BJ (cell line): ENCODE data around the gene NPAS3. TPM values are rescaled to one million over a fixed set of nuclear protein-coding genes. Genes with fewer than 3 reads are reported as not detected.

Source experiments
- CTCF ChIA-PET: fragments of 350-600 bp; formaldehyde crosslinking; extraction: SDS; loops from one replicate; lab custom pipeline; 2021; ENCODE audit warnings: antibody characterized with exemption, inconsistent platforms; lab: Yijun Ruan, JAX
- POLR2A ChIA-PET: fragments of 300-600 bp; sonication (Branson Sonifier 250); formaldehyde crosslinking; extraction: SDS; loops from one replicate; lab custom pipeline; 2021; ENCODE audit warnings: antibody characterized with exemption; lab: Charles Lee
- DNase-seq: peaks from one replicate; pipeline ENCODE4 v3.0.0-alpha.2; 2011; ENCODE audit warnings: low read depth
- H3K27me3 ChIP-seq: 2 replicates; pipeline ENCODE4 v1.6.0; 2011; ENCODE audit warnings: low read length; ENCODE audit not compliant: control insufficient read depth, insufficient read depth
- H3K36me3 ChIP-seq: 2 replicates; pipeline ENCODE4 v1.5.1; 2011; ENCODE audit warnings: low read length; ENCODE audit not compliant: control insufficient read depth, insufficient read depth
- H3K4me3 ChIP-seq: 2 replicates; pipeline ENCODE4 v1.5.1; 2011; ENCODE audit warnings: low read depth, mild to moderate bottlenecking, control low read depth, low read length
- polyA plus RNA-seq: library from polyadenylated mRNA; depleted of rRNA; stranded (reverse); fragments of >200 nt; gene quantifications from 2 replicates; pipeline ENCODE4 v1.2.3, GENCODE V29; 2011
- TF ChIP-seq, protein P1 (sequence below): IDR thresholded peaks from 2 replicates; pipeline ENCODE4 v1.5.1; 2011; ENCODE audit warnings: low read depth, mild to moderate bottlenecking, control low read depth, inconsistent platforms, low read length, moderate library complexity; ENCODE audit not compliant: insufficient read depth

NPAS3 gene
- polyA plus RNA-seq, 1 experiment = 0.09 TPM

DNA sequence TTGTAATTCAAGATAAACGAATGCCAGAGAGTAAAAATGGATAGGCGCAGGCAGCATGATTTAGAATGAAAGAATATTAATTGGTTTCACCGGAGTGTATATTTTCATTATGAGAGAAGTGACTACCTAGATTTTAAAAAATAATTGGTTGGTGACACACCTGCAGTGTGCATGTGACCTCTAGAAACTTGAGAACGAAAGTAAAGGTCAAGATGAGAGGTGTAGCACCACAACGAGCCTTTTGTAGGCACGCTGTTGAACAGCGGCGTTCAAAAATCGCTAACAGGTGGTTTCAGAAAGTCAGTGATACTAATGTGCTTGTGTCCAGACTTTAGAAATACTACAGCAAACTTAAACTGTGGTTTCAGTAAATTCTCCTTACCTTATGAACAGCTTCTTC, 123.8 kb downstream of the NPAS3 start:
- POLR2A ChIA-PET = no interaction called here
- no peak for DNase-seq
- H3K4me3 ChIP-seq = no peak overlapping the region
- TF ChIP-seq, protein P1, sequence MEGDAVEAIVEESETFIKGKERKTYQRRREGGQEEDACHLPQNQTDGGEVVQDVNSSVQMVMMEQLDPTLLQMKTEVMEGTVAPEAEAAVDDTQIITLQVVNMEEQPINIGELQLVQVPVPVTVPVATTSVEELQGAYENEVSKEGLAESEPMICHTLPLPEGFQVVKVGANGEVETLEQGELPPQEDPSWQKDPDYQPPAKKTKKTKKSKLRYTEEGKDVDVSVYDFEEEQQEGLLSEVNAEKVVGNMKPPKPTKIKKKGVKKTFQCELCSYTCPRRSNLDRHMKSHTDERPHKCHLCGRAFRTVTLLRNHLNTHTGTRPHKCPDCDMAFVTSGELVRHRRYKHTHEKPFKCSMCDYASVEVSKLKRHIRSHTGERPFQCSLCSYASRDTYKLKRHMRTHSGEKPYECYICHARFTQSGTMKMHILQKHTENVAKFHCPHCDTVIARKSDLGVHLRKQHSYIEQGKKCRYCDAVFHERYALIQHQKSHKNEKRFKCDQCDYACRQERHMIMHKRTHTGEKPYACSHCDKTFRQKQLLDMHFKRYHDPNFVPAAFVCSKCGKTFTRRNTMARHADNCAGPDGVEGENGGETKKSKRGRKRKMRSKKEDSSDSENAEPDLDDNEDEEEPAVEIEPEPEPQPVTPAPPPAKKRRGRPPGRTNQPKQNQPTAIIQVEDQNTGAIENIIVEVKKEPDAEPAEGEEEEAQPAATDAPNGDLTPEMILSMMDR = no peak
- no peaks in the 10 kb centered on the region for H3K27me3 ChIP-seq
- no peaks in the 10 kb centered on the region for H3K36me3 ChIP-seq
- CTCF ChIA-PET = interaction anchor here (0.8 kb wide), 1 partner anchor 730 kb away, joined by 3 read pairs; no protein-coding TSS in a partner anchor

DNA sequence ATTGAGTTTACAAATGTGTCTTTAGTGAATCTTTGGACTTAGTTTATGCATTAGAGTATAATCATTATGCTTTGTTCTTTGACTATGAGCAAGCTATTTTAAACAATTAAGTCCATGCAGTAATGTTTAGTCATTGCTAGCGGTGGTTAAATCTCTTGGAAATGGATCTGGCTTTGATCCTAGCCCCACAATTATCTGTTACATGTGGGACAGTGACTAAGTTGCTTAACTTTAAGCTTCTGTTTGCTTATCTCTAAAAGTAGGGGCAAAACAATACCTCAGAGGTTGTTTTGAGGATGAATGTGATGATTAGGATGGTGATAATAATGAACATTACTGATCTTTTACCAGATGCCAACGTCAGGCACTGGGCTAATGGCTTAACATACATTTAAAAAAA, 124.2 kb downstream of the NPAS3 start:
- Histone ChIP-seq H3K4me3 (no peak overlapping the region), H3K27me3 (no peaks in the 10 kb centered on the region), H3K36me3 (no peaks in the 10 kb centered on the region)
- TF ChIP-seq, protein P1 = no peak
- ChIA-PET POLR2A (no interaction called here), CTCF (interaction anchor here (0.8 kb wide), 1 partner anchor 730 kb away, joined by 3 read pairs; no protein-coding TSS in a partner anchor)
- no peak for DNase-seq

DNA sequence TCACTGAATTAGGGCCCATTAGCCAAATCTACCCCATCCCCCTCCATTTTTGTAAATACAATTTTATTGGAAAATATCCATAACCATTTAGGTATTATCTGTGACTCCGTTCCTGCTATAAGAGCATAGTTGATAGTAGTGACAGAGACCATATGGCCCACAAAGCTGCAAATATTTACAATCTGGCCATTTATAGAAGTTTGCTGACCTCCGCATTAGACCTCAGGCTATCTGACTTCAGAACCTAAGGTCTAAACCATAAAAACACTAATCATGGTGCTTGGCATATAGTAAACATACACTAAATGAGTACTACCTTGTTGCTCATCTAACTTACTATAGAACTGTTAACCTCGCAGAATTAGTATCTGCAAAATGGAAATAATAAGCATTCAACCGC, 124.8 kb downstream of the NPAS3 start:
- DNase-seq = no peak
- Histone ChIP-seq H3K27me3 (no peaks in the 10 kb centered on the region), H3K36me3 (no peaks in the 10 kb centered on the region), H3K4me3 (no peak overlapping the region)
- TF ChIP-seq, protein P1 = no peak
- POLR2A ChIA-PET = no interaction called here
- CTCF ChIA-PET = no interaction called here

DNA sequence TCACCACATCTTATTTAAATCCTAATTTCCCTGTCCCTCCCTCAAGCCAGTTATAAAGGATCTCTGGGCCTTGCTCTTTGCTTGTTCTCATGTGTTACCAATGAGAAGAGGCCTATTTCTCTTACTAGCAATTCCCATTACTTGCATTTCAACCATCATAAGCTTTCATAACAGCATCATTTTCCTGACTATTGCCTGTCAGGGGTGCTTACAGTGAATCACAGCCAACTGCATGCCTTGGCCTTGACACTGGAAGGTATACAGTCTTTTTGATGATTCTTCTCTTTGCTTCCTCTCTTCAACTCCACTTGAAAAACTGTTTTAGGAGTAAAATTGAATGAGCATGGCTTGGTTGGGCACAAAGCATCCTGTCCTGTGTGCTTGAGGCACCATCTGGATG, 127.0 kb downstream of the NPAS3 start:
- no peaks in the 10 kb centered on the region for H3K27me3 ChIP-seq
- TF ChIP-seq, protein P1 = no peak
- H3K36me3 ChIP-seq = no peaks in the 10 kb centered on the region
- H3K4me3 ChIP-seq = no peak overlapping the region
- ChIA-PET CTCF (no interaction called here), POLR2A (no interaction called here)
- no peak for DNase-seq

DNA sequence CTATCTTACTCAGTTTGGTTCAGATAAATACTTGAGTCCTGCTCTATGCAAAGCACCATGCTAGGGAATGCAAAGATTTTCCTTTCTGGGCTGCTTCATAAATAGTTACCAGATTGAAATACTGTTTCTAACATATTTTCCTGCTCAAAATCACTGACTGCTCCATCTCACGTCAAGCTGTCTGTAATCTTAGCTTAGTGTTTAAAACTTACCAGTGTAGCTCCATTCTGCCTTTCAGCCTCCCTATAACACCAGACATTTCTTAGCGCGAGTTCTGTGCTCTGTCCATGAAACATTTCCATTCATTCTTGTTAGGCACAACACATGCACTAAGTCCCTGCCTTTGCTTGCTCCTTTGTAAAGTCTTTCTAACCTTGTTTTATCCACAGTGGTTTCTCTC, 129.4 kb downstream of the NPAS3 start:
- POLR2A ChIA-PET = no interaction called here
- CTCF ChIA-PET = no interaction called here
- DNase-seq = no peak
- H3K27me3 ChIP-seq = no peaks in the 10 kb centered on the region
- no peak overlapping the region for H3K4me3 ChIP-seq
- TF ChIP-seq, protein P1 = no peak
- no peaks in the 10 kb centered on the region for H3K36me3 ChIP-seq
